ENCODE data around the gene OR2T2.
"Not testable (repeated sequence)": the region's sequence is repeated elsewhere in the genome, so short reads cannot be mapped to it uniquely, and the experiment has no call there.

OR2T2 gene

DNA sequence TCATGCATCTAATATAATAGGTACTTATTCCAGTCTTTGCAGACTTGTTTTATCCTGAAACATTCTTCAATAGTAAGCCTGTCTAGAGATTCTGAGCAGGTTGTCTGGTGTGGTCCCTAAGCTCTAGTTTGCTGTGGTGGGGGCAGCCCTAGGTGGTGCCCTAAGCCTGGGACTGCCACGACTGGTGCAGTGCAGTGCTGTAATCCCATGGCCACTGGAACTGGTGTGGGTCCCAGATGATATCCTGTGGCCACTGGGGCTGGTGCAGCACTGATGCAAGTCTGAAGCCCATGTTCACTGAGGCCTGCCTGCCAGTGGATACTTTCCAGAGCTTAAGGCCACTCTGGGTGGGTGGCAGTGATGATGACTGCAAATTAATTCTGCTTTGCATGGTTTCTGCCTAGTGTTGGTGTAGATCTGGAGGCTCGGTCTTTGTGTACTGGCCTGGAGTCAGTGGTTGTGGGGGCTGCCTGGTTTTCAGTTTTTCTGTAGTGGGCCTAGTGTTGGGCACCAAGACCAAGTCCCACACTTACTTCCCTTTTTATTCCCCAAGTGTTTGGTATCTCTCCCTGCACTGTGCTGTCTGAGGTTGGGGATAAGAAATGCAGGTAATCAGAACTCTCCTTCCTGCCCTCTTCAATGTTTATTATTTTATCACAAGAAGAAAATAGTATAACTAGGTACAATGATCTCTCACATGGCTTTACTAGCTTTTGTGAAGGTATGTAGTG, 55.0 kb downstream of the OR2T2 start:
- H3K27ac ChIP-seq (ENCODE audit: low read depth, low read length, poor library complexity, severe bottlenecking); H3K4me1 ChIP-seq (ENCODE audit: insufficient read depth, low read length, severe bottlenecking); H3K79me2 ChIP-seq (ENCODE audit: insufficient read depth, low read length); H3K27me3 ChIP-seq (ENCODE audit: insufficient read depth, low read length); H3K4me2 ChIP-seq (ENCODE audit: low read length); H3K9me3 ChIP-seq (ENCODE audit: low read length); H3K9me2 ChIP-seq (ENCODE audit: low read depth, low read length); H4K20me1 ChIP-seq (ENCODE audit: insufficient read depth, low read length); H3K9ac ChIP-seq (ENCODE audit: low read length); H3K4me3 ChIP-seq (ENCODE audit: low read depth, low read length, poor library complexity, severe bottlenecking); H2AFZ ChIP-seq (ENCODE audit: low read length); H3K36me3 ChIP-seq (ENCODE audit: insufficient read depth, low read length); H3F3A ChIP-seq (ENCODE audit: insufficient read depth, low read length): not testable (repeated sequence)
